Activated CD4-positive, alpha-beta T cell treated with anti-CD3 and anti-CD28 coated beads, Interleukin-2, amount 10 ng/mL, durations not matched to agents 7 days and 5 days (primary cell): Measurements from ENCODE around the gene RNF157. TPM values are rescaled to one million over a fixed set of nuclear protein-coding genes. Genes with fewer than 3 reads are reported as not detected.
A peak's percentile ranks its signal among the peaks of the same experiment; 100 is the strongest.

Experiments
- CTCF ChIA-PET: fragments of 350-600 bp; sonication (Branson Sonifier 250); formaldehyde crosslinking; loops from one replicate; lab custom pipeline; 2021; ENCODE audit warnings: antibody characterized with exemption; lab: Charles Lee
- POLR2A ChIA-PET: fragments of 350-600 bp; sonication (Branson Sonifier 250); formaldehyde crosslinking; loops from one replicate; lab custom pipeline; 2021; ENCODE audit warnings: antibody characterized with exemption; lab: Charles Lee
- DNase-seq: peaks from one replicate; pipeline ENCODE4 v3.0.0-alpha.2; 2020
- H3K27ac Mint-ChIP-seq: one replicate; pipeline ENCODE4 v1.8.0; 2021; ENCODE audit warnings: mild to moderate bottlenecking, moderate library complexity, mixed read lengths
- H3K27me3 Mint-ChIP-seq: one replicate; pipeline ENCODE4 v1.8.0; 2021; ENCODE audit warnings: mixed read lengths
- H3K36me3 Mint-ChIP-seq: one replicate; pipeline ENCODE4 v1.8.0; 2021; ENCODE audit warnings: low read depth, mixed read lengths
- H3K4me1 Mint-ChIP-seq: one replicate; pipeline ENCODE4 v1.8.0; 2021; ENCODE audit warnings: mixed read lengths
- H3K4me3 Mint-ChIP-seq: one replicate; pipeline ENCODE4 v1.8.0; 2021; ENCODE audit warnings: mild to moderate bottlenecking, moderate library complexity, mixed read lengths
- H3K9me3 Mint-ChIP-seq: one replicate; pipeline ENCODE4 v1.8.0; 2021; ENCODE audit warnings: mixed read lengths
- total RNA-seq, 2 experiments: library from RNA; stranded (reverse); gene quantifications; one replicate each; pipeline ENCODE4 v1.2.3, GENCODE V29; 2021

Gene RNF157
- total RNA-seq, 2 experiments from 2014 or later = 121 to 129 TPM

GRCh38 chr17:76125922-76126321, 114.4 kb downstream of the RNF157 start:
- no peaks in the 10 kb centered on the region for H3K27me3 Mint-ChIP-seq
- H3K4me3 Mint-ChIP-seq = no peak overlapping the region
- no peak overlapping the region for H3K27ac Mint-ChIP-seq
- no peaks in the 10 kb centered on the region for H3K36me3 Mint-ChIP-seq
- ChIA-PET POLR2A (no interaction called here), CTCF (interaction anchor here (1.0 to 11.6 kb wide), 7 partner anchors 16 to 155 kb away, joined by 3 to 160 read pairs (median 6); no protein-coding TSS in a partner anchor)
- no peaks in the 10 kb centered on the region for H3K9me3 Mint-ChIP-seq
- no peak for DNase-seq
- peaks cover 40% of the 10 kb centered on the region for H3K4me1 Mint-ChIP-seq

- Mint-ChIP-seq H3K36me3 (no peaks in the 10 kb centered on the region), H3K4me3 (no peak overlapping the region), H3K27ac (no peak overlapping the region), H3K4me1 (peaks cover 38% of the 10 kb centered on the region), H3K27me3 (no peaks in the 10 kb centered on the region), H3K9me3 (no peaks in the 10 kb centered on the region)
- CTCF ChIA-PET = interaction anchor here (1.0 to 11.6 kb wide), 7 partner anchors 8 to 156 kb away, joined by 3 to 160 read pairs (median 5); no protein-coding TSS in a partner anchor
- no peak for DNase-seq
- POLR2A ChIA-PET = no interaction called here
Measured at GRCh38 chr17:76125391-76125675, 115.0 kb downstream of the RNF157 start.

DNA sequence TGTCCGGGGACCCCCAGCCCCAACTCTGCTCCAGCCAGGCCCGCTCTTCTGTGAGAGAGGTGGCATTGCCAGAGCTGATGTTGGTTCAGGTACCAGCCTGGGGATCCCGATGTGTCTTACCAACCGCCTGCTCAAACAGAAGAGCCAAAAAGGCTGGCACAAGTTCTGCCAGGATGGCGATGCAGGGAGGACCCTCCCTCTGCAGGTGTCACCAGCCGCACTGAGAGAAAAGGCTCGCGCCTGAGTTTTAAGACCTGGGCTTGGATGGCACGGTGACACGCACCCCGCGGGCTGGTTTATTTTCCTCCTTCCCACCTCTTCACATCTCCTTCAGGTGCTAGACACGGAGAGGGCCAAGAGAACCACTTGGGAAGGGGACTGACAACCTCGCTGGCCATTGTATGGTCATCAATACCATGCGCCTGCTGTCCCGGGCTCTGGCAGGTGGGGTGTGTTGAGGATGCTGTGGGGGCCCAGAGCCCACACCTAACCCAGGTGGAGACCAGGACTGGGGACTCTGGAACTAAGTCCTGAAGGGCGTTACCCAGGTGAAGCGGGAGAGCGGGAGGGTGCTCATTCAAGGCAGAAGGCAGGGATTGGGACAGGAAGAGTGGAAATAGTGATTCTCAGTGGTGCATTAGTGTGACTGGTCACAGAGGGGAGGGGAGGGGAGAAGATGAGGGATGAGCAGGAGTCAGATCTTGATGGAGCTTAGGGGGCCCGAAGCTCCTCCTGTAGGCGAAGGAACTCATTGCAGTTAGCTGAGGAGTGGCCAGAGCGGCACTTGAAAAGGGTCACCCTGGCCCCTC, 115.5 kb downstream of the RNF157 start:
- Mint-ChIP-seq H3K4me1 (peaks cover 38% of the 10 kb centered on the region), H3K27me3 (no peaks in the 10 kb centered on the region), H3K36me3 (no peaks in the 10 kb centered on the region), H3K9me3 (no peaks in the 10 kb centered on the region), H3K4me3 (no peak overlapping the region), H3K27ac (no peak overlapping the region)
- ChIA-PET CTCF (interaction anchor here (1.2 to 11.6 kb wide), 12 partner anchors 9 to 156 kb away, joined by 3 to 160 read pairs (median 5); partner anchors contain the start of gene EXOC7), POLR2A (no interaction called here)
- DNase-seq = no peak

DNA sequence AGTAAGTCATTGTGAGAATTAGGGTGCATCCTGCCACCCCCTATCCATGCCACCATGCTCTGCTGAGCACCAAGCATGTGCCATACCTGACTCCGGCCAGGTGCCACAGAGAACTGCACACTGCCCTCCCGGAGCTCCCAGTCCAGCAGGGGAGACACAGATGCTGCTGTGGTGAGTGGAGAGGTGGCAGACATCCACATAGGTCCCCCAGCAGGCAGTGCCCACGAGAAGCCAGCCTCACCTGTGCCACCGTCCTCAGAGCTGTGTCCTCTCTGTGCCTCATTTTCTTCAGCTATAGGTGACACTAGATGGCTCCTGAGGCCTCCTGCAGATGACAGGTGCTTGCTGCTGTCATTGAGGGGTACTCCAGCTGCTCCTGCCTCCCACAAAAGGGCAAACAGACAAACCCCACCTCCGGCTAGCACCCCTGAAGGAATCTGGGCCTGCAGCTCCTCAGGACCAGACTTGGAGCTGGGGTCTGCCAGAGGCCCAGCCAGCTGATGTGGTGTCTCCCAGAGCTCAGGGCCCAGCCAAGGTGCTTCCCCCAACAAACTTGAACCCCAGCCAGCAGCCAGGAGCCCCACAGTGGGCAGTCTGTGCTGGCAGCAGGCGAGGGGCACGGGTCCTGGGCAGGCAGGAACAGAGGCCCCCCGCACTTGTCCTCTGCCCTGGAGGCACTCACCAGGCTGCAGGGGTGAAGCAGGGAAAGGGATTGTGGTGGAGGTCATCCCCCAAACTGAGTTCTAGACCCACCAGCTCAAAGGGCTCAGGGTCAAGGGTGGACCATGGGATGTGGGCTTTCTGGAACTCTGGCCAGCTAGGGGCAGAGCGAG, 116.3 kb downstream of the RNF157 start:
- H3K36me3 Mint-ChIP-seq = no peaks in the 10 kb centered on the region
- ChIA-PET POLR2A (interaction anchor here (0.6 kb wide), 2 partner anchors 144 to 228 kb away, joined by 4 to 5 read pairs; no protein-coding TSS in a partner anchor), CTCF (interaction anchor here (0.6 to 11.6 kb wide), 12 partner anchors 10 to 157 kb away, joined by 3 to 160 read pairs (median 4); partner anchors contain the start of gene EXOC7)
- no peak overlapping the region for H3K4me3 Mint-ChIP-seq
- H3K4me1 Mint-ChIP-seq = peaks cover 35% of the 10 kb centered on the region
- DNase-seq = no peak
- H3K9me3 Mint-ChIP-seq = no peaks in the 10 kb centered on the region
- no peaks in the 10 kb centered on the region for H3K27me3 Mint-ChIP-seq
- peak overlapping the region; percentile 68 for H3K27ac Mint-ChIP-seq

GRCh38 chr17:76123191-76123499, 117.1 kb downstream of the RNF157 start:
- DNase-seq = no peak
- CTCF ChIA-PET = interaction anchor here (0.6 to 11.6 kb wide), 8 partner anchors 10 to 158 kb away, joined by 3 to 160 read pairs (median 4); partner anchors contain the start of gene EXOC7
- POLR2A ChIA-PET = interaction anchor here (0.6 kb wide), 1 partner anchor 145 kb away, joined by 5 read pairs; no protein-coding TSS in a partner anchor
- Mint-ChIP-seq H3K9me3 (no peaks in the 10 kb centered on the region), H3K27ac (peak overlapping the region; percentile 83), H3K4me1 (peaks cover 32% of the 10 kb centered on the region), H3K27me3 (no peaks in the 10 kb centered on the region), H3K36me3 (no peaks in the 10 kb centered on the region), H3K4me3 (no peak overlapping the region)

GRCh38 chr17:76122431-76123190, 117.7 kb downstream of the RNF157 start:
- CTCF ChIA-PET = interaction anchor here (0.6 to 11.6 kb wide), 11 partner anchors 10 to 173 kb away, joined by 3 to 160 read pairs (median 6); partner anchors contain the start of gene EXOC7
- no peaks in the 10 kb centered on the region for H3K27me3 Mint-ChIP-seq
- POLR2A ChIA-PET = no interaction called here

GRCh38 chr17:76121932-76122430, 118.3 kb downstream of the RNF157 start:
- H3K4me1 Mint-ChIP-seq = peaks cover 27% of the 10 kb centered on the region
- no peaks in the 10 kb centered on the region for H3K9me3 Mint-ChIP-seq
- peak overlapping the region; percentile 83 for H3K27ac Mint-ChIP-seq
- ChIA-PET CTCF (interaction anchor here (0.6 to 11.6 kb wide), 34 partner anchors 9 to 247 kb away, joined by 3 to 160 read pairs (median 4); partner anchors contain the start of genes EXOC7 and FOXJ1), POLR2A (no interaction called here)
- no peaks in the 10 kb centered on the region for H3K36me3 Mint-ChIP-seq
- no peak for DNase-seq
- H3K27me3 Mint-ChIP-seq = no peaks in the 10 kb centered on the region
- H3K4me3 Mint-ChIP-seq = peak overlapping the region; percentile 10

More at GRCh38 chr17:76122431-76123190, 117.7 kb downstream of the RNF157 start:
- no peak for DNase-seq
- peak overlapping the region; percentile 83 for H3K27ac Mint-ChIP-seq
- peak overlapping the region; percentile 10 for H3K4me3 Mint-ChIP-seq
- no peaks in the 10 kb centered on the region for H3K36me3 Mint-ChIP-seq
- H3K9me3 Mint-ChIP-seq = no peaks in the 10 kb centered on the region
- peaks cover 32% of the 10 kb centered on the region for H3K4me1 Mint-ChIP-seq

DNA sequence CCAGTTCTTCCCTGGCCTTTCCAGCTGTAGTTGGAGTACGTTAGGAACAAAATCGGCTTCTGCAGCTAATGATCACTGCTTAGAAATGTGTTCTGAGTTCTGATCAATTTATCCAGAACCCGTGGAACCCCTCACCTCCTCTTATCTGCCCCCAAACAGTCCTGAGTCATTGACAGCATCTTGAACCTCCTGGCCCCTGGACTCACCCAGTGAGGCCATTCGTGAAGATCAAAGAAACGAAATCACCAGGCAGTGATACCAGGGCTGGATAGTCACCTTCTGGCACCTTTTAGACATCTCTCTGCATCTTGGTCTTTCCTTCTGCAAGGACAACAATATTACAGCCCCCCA, 119.7 kb downstream of the RNF157 start:
- no peak for DNase-seq
- Mint-ChIP-seq H3K4me1 (peaks cover 15% of the 10 kb centered on the region), H3K27me3 (no peaks in the 10 kb centered on the region), H3K9me3 (no peaks in the 10 kb centered on the region), H3K36me3 (no peaks in the 10 kb centered on the region), H3K27ac (peak overlapping the region; percentile 1), H3K4me3 (no peak overlapping the region)
- ChIA-PET CTCF (interaction anchor here (0.5 to 11.6 kb wide), 31 partner anchors 8 to 366 kb away, joined by 3 to 160 read pairs (median 5); partner anchors contain the start of genes EXOC7, FOXJ1 and UBALD2), POLR2A (no interaction called here)

DNA sequence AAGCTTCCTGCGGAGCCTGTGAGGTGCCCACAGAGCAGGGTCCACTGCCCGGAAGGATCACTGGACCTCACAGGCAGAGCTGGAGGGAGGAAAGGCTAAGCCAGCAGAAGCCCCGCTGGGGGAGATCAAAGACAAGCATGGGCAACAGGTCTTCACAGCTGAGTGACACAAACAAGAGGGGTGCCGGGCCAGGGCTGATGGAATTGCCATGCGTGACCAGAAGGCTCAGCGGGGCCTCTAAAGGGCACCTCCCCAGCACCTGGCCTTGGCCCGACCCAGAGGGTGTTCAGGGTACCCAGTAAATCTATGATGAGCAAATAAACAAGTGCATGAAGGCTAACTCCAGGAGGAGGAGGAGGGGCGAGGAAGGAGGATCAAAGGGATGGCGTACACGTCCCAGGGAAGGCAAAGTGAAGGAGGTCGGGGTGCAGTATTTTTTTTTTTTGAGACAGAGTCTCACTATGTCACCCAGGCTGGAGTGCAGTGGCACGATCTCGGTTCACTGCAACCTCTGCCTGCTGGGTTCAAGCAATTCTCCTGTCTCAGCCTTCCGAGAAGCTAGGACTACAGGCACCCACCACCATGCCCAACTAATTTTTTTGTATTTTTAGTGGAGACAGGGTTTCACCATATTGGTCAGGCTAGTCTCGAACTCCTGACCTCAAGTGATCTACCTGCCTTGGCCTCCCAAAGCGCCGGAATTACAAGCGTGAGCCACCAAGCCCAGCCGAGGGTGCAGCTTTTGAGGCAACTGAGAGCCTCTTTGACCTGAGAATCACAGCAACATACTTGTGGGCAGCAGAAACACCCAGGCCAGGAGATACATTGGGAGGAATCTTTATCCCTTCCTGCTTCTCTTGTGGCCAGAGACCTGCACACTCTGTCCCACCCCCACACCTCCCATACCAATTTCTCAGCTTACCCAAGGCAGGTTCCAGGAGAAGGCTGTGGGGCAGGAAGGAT, 120.6 kb downstream of the RNF157 start:
- no peaks in the 10 kb centered on the region for H3K9me3 Mint-ChIP-seq
- peaks cover 15% of the 10 kb centered on the region for H3K4me1 Mint-ChIP-seq
- CTCF ChIA-PET = interaction anchor here (0.8 to 11.6 kb wide), 13 partner anchors 10 to 177 kb away, joined by 3 to 160 read pairs (median 6); no protein-coding TSS in a partner anchor
- no peak overlapping the region for H3K4me3 Mint-ChIP-seq
- DNase-seq = no peak
- peak overlapping the region; percentile 25 for H3K27ac Mint-ChIP-seq
- H3K27me3 Mint-ChIP-seq = no peaks in the 10 kb centered on the region
- POLR2A ChIA-PET = interaction anchor here (1.0 kb wide), 2 partner anchors 60 to 150 kb away, joined by 3 read pairs; no protein-coding TSS in a partner anchor
- no peaks in the 10 kb centered on the region for H3K36me3 Mint-ChIP-seq

DNA sequence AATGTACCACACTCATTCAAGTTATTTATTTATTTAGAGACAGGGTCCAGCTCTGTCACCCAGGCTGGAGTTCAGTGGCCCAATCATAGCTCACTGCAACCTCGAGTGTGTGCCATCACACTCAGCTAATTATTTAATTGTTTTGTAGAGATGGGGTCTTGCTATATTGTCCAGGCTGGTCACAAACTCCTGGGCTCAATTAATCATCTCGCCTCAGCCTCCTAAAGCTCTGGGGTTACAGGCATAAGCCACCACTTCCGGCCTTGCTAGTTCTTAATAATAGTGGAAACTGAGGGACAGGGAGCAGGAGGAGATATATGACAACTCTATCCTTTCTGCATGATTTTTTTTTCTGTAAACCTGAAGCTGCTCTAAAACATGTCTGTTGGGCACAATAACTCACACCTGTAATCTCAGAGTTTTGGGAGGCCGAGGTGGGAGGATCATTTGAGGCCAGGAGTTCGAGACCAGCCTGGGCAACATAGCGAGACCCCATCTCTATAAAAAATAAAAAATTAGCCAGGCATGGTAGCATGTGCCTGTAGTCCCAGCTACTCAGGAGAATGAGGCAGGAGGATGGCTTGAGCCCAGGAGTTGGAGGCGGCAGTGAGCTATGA, 125.0 kb downstream of the RNF157 start:
- ChIA-PET POLR2A (no interaction called here), CTCF (interaction anchor here (1.5 to 2.7 kb wide), 2 partner anchors 9 to 165 kb away, joined by 4 to 8 read pairs; no protein-coding TSS in a partner anchor)
- Mint-ChIP-seq H3K27ac (no peak overlapping the region), H3K4me3 (no peak overlapping the region), H3K4me1 (no peaks in the 10 kb centered on the region), H3K9me3 (no peaks in the 10 kb centered on the region), H3K36me3 (no peaks in the 10 kb centered on the region), H3K27me3 (no peaks in the 10 kb centered on the region)
- DNase-seq = no peak
